ENCODE measurements around the gene PPEF1.
"Not testable (repeated sequence)": the region's sequence is repeated elsewhere in the genome, so short reads cannot be mapped to it uniquely, and the experiment has no call there.

Gene PPEF1

DNA sequence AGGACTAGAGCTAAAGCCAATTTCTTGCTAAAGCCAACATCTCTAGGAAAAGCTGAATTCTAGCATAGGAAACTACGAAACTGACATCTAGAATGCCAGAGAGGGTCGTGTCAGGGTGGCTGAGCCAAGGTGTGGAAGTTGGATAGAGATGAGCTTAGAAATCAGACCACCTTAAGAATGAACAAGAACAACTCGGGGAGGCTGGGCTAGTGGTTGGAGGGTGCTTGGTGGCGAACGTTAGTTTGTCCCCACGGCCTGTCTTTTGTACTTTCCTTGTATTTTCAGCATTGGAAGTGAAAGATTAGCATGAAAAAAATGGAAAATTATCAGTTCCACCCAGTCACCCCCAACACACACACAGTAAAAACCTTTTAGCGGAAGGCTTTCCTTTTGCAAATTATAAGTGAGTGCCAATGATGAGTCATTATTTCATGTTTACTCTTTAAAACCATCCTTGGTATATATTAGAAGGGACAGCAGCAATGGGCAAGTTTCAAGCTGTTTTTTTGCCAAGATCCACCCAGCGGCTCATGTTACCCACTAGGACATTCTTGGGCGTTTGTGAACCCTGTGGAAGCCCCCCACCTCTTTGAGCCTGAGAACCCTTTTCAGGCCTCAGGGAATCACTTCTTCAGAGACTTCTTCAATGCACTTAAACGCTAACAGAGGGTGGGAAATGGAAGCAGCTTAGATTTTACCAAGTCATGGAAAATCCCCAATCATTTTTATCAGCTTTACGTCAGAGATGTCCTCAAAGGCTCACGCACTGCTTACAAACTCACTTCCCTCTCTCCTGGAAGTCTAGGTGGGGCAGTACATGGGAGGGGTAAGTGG is 4.9 kb upstream of the PPEF1 start:
- DNase-seq (ENCODE audit: low read depth): peak; percentile 75

DNA sequence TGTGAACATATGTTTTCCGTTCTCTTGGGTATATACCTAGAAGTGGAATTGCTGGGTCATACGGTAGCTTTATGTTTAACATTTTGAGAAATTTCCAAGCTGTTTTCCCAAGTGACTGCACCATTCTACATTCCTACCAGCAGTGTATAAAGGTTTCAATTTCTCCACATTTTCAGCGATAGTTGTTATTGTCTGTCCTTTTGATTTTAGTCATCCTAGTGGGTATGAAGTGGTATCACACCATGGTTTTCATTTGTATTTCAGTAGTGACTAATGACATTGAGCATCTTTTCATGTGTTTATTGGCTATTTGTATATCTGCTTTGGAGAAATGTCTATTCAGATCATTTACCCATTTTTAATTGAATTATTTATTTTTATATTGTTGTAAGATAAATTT is 2.4 kb downstream of the PPEF1 start:
- DNase-seq (ENCODE audit: low read depth): no peak

DNA sequence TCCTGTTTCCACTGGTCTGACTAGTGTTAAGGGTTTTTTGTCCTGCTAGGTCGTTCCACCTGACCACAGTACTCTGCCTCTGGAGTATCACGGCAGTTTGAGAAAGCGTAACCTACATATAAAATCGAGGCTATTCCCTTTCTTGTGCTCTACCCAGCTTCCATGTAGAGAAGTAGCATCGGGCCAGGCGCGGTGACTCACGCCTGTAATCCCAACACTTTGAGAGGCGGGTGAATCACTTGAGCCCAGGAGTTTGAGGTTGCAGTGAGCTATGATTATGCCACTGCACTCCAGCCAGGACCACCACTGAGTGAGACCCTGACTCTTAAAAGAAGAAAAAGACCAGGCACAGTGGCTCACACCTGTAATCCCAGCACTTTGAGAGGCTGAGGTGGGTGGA is 7.5 kb downstream of the PPEF1 start:
- DNase-seq (ENCODE audit: low read depth): no peak

DNA sequence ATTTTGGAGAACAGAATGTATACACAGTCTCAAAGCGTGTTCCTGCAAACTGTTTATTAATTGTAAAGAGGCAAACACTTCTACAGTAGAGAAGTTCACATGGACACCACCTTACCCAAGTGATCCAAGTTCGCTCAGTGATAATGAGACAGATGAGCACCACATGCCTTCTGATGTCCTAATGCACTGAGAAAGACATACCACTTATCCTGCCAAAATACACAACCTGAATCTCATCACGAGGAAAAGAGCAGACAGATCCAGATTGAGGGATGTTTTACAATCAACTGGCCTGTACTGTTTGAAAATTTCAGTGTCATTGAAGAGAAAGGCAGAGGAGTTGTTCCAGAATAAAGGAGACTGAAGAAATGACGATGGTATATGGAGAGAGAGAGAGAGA is 12.4 kb downstream of the PPEF1 start:
- no peak for DNase-seq (ENCODE audit: low read depth)

DNA sequence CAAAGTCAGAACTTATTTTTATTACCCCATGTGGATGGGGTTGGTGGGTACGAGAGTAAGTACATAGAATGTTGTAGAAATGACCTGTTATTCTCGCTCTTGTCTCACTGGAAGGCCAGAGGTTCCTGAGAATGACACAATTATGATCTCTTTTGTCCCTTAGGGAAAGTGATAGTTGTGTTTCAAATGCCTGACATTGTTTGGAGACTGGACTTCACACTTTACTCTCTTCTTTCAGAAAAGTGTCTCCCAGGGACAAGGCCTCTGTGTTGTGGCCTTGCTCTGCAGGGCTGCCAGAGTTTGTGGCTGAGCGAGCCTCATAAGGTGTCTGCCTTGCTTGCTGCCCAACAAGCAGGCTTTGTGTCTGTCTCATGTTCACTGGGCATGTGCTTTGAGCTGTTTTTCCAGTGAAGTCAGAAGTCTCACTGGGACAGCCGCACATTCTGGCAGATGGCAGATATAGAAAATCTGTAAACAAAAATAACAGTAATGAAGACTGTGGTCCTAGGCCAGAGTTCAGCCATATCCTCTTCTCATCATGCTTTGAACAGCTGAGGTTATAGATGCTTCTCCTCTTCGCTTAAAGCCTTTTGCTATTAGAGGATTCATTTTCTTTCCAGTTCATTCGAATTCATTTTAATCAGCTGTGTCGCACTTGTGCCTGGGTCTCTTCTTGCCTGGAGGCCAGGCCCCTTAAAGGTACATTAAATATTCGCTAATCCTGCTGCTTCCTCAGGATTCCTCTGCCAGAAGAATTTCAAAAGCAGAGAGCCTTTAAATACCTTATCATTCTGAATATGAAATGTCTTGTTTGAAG is 14.4 kb downstream of the PPEF1 start:
- DNase-seq (ENCODE audit: low read depth): no peak

DNA sequence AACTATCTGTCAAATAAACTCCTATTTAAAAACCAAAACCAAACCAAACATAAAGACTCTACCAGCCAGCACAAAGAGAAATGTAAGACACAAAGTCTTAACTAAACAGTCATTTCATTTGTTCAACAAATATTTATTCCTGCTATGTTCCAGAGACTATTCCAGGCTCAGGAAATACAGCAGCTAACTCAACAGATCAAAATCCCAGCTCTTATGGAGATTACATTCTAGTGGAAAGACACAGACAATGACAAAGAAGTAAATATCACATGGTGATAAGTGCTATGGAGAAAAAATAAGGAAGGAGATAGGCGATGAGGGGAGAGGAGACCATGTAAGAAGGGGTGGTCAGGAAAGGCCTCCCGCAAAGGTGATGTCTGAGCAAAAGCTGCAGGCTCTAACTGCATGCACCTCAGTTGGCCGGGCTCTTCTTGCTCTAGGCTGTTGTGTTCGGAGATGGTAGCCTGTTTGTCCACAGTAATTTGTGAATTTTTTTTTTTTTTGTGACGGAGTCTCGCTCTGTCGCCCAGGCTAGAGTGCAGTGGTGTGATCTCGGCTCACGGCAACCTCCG is 15.1 kb downstream of the PPEF1 start:
- no peak for DNase-seq (ENCODE audit: low read depth)

DNA sequence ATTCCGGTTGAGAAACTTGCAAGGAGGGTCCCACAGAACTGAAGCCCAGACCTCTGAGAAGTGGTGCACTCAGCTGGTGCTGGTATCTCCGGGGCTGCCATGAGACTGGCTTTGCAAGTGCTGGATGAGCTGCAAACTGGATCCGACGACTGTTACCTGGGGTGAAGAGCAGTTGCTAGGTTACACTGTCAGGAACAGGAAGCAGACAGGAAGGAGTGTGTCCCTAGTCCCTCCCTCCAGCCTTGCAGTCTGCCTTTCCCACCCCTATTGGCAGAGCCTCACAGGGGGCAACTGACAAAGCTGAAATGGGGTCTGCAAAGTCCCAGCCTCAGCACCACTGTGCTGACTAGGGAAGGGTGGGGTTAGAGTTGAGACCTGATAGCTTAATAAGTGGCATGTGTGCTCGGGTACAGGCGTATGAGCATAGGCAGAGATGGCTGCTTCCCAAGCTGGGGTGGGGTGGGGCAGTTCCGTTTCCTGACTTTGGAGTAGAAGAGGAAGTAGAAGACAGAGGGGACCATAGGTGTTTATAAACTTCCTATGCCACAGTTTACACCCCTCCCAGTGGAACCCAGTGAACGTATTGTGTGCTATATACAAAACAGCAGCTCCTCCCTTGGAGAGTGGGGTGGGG is 18.0 kb downstream of the PPEF1 start:
- DNase-seq (ENCODE audit: low read depth): no peak

DNA sequence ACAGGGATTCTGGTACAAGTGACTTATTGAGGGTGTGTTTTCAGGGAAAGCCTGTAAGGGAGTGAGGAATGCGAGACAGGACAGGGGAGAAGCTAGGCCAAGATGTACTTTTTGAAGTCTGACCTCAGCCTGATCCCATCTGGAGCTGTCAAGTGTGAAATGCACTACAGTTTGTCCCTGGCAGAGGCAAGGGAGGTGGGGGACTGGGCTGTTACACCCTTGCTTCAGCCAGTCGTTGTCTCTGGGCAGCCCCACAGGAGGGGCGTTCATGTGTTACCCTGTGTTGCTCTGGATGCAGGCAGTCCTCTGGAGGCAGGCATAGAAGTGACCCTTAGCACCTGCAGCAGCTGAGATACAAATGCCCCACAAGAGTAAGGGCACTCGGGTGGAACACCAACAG is 25.8 kb downstream of the PPEF1 start:
- DNase-seq (ENCODE audit: low read depth): no peak

DNA sequence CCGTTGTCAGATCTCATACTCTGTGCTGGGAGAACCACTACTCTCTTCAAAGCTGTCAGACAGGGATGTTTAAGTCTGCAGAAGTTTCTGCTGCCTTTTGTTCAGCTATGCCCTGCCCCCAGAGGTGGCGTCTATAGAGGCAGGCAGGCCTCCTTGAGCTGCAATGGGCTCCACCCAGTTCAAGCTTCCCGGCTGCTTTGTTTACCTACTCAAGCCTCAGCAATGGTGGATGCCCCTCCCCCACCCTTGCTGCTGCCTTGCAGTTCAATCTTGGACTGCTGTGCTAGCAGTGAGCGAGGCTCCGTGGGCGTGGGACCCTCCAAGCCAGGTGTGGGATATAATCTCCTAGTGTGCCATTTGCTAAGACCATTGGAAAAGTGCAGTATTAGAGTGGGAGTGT is 32.2 kb downstream of the PPEF1 start:
- not testable (repeated sequence) for DNase-seq (ENCODE audit: low read depth)

DNA sequence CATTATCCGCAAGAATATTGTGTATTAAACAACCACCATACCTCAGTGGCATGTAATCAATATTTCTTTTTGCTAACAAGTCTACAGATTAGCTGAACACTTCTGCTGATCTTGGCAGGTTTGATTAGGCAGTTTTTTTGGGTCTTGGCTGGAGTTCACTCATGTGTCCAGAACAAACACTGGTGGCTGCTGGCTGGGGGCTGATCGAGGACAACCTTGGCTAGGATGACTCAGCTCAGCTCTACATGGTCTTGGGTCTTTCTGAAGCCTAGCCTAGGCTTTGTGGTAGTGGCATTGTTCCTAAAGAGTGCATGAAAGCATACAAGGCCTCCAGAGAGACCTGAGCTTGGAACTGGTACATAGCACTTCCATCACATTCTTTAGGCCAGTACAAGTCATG is 41.1 kb downstream of the PPEF1 start:
- DNase-seq (ENCODE audit: low read depth): no peak

DNA sequence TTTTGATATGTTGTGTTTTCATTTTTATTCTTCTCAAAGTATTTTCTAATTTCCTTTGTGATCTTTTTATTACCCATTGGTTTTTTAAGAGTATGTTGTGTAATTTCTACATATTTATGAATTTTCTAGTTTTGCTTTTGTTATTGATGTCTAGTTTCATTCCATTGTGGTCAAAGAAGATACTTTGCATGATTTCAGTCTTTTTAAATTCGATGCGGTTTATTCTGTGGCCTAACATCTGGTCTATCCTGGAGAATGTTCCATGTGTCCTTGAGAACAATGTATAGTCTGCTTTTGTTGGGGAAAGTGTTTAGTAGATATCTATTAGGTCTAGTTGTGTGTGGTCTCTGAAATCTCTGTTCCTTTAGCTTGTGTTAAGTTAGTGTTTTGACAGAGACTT is 46.2 kb downstream of the PPEF1 start:
- DNase-seq (ENCODE audit: low read depth): no peak

DNA sequence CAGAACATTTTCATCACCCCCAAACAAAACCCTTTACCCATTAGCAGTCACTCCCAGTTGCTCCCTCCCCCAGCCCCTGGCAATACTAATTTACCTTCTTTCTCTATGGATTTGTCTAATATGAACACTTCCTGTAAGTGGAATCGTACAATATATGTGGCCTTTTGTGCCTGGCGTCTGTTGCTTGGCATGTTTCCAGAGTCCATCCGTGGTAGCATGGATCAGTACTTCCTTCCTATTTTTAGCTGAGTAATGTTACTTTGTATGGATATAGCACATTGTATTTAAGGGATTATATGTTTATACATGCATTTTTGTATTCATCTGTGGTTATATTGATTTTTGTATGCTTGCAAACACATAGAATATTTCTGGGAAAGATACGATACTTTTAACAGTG is 48.2 kb downstream of the PPEF1 start:
- DNase-seq (ENCODE audit: low read depth): no peak

DNA sequence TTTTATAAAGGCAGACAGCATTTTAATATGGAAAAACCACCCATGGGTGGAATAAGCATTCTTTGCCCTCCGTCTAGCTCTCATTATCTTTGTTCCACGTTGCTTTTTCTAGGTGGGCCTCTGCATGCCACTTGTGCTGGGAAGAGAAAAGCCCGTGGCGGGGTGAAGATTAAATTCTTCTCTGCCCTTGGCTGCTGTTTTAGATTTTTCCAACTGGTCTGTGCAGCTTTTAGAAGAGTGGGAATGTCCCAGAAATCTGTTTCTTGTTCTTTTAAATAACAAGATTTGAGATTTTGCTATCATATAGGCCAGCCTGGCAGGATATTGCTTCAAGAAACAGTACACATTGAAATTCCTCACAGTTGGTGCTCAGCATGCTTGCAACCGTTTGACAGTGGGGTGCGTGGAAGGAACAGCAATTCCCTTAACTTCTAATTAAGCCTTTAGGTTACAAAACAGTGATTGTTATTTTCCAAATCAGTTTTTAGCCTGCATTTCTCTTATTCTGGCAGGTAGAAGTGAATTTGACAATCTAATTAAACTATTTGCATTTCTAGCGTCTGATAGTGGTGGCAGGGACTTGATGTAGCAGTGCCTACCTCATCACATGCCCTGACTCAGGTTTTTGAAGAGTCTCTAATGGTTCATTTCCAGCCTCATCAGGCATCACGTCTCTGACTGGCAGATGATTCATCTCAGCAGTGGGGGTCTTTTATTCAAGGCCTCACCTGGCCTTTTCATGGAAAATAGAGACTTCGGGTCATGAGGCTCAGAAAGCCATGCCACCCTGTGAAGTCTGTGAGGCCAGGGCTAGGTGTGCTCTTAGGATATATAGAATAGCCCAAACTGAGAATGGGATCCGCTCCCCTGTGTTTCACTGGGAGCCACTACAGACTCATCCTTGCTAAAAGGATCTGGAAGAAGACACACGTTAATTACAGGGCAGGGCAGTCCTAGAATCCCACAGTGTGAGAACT is 50.8 kb downstream of the PPEF1 start:
- DNase-seq (ENCODE audit: low read depth): no peak

DNA sequence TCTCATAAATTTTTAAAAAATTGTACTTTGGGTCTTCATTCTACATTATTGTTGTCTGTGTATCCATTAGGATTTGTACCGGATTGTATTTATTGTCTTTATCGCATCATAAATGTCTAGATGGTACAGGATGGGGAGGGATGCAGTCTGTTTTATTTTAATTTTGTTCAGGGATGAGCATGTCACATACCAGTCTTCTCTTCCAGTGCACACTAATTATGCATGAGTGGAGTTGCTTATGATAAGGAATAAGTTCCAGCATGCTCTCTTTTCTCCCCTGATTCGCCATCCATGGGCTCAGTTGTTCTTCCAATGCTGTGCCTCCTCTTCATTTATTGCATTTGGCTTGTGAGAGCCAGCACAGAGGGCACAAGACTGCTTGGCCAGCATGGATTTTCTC is 54.3 kb downstream of the PPEF1 start:
- no peak for DNase-seq (ENCODE audit: low read depth)

DNA sequence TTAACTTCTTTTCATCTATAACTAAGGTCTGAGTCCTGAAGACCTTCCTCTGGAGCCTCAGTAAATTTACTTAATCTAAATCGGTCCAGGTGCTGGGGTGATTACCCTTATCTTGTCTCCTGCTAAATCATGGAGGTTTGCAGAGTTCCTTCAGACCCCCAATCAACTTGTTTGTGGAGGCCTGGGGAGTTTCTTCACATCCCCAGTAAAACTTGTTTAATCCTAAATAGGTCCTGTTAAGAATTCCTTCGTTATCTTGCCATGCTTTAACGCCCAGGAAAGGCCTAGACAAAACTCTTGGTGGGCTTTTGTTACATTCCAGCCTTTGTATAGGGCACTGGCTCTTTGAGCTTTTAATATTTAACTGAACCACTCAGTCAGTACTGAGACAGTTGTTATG is 55.7 kb downstream of the PPEF1 start:
- not testable (repeated sequence) for DNase-seq (ENCODE audit: low read depth)

DNA sequence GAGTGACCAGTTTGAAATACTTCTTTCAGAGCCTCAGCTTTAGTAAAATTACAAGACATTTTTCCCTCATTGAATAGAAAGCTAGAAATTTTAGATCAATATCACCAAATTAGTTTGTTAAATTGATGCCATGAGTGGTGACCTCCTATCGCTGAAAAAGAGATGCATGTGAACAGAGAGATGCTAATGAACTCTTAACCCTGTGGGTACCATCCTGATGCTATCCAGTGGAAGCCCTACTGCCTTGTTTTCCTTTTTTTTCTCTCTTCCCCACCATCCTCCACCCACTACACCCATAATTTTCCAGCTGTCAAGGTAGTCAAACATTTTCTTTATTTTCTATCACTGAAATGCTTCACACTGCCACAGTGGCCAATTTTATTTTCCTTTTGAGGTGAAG is 61.9 kb downstream of the PPEF1 start:
- DNase-seq (ENCODE audit: low read depth): no peak

DNA sequence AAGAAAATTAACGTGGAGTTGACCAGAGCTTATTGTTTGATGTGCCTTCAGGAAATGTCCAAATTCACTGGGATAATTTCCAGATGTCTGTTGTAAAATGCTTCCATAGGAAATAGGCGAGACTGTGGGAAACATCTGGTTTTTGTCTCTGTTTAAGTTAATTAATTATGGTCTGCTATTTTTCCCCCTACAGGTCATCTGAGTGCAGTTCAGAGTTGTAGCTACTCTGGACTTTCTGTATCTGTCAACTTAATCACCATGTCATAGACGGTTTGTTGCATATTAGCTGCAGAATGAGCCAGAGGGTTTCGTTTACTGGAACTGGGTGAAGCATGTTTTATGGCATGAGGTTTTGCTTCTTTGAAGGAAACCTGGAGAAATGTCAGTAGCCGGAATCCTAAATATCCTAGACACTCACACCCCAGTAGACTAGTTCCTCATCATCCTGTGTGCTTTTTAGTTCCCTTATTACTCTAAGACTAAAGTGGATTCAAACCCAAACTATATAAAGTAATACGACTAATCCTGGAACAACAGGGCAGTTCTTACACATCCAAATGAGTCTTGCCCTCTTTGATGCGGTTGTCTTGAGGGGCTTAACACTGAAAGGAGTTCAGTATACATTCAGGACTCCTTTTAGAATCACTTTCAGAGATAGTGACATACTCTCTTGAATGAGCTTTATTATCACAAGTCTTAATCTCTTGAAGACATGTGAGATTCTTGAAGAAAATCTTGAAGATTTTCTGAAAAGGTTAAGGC is 62.5 kb downstream of the PPEF1 start:
- no peak for DNase-seq (ENCODE audit: low read depth)

DNA sequence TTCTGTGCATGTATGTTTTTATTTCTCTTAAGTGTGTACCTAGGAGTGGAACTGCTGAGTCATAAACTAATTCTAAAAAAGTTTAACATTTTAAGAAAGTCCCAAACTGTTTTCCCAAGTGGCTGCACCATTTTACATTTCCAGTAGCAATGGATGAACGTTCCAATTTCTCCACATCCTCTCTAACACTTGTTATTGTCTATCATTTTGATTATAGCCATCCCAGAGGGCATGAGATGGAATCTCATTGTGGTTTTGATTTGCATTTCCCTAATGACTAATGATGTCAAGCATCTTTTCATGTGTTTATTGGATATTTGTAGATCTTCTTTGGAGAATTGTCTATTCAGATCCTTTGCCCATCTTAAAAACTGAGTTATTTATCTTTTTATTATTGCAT is 82.5 kb downstream of the PPEF1 start:
- DNase-seq (ENCODE audit: low read depth): no peak

DNA sequence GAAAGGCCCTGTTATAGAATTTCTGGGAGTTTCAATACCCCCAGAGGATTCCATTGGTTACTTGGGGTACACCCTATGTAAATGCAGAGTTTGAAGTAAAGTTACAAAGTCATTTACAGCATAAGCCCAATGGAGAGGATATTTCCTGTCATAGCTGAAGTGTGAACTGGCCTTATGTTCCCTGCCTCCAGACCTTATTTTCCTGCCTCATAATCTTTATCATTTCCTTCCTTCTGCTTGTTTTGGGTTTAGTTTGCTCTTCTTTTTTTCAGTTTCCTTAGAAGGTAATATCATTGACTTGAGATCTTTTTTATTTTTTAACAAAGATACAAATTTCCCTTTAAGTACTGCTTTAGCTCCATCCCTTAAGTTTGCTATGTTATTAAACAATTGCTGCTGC is 85.4 kb downstream of the PPEF1 start:
- no peak for DNase-seq (ENCODE audit: low read depth)

DNA sequence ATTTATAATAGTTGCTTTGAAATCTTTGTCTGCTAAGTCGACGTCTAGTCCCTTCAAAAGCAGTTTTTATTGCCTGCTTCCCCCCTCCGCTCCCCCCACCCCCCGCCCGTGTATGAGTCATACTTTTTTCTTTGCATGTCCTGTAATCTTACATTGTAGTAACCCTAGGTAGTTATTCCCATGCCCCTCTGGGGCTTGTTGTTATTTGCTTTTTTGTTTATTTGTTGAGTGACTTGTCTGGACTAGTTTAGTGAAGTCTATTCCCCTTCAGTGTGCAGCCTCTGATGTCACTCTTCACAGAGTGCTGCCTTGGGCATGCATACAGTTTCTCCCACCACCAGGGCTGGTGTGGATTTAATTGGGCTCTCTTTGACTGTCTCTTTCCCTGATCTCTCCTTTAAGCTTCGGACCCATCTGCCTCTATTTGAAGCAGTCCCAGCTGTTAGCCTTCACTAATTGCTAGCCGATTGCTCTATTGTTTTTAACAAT is 86.2 kb downstream of the PPEF1 start:
- no peak for DNase-seq (ENCODE audit: low read depth)

DNA sequence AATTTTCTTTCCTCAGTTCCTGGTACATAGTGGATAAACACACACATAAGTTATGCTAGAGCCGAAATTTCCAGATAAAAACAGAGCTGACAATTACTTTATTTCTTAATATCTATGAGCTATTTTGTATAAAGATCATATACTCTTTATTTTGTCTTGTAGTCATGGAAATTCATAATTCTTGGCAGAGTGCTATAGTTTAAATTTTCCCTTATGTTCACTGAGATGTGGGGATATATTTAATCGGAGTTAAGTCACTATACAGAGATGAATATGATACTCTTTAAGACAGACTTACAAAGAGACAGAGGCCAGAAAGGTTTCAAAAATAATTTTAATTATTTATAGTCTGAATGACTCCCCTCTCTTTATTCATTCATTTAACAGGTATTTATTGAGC is 89.7 kb downstream of the PPEF1 start:
- no peak for DNase-seq (ENCODE audit: low read depth)
